GM23338 (cell line): ENCODE measurements around the gene HCFC1. TPM values are rescaled to one million over a fixed set of nuclear protein-coding genes. Genes with fewer than 3 reads are reported as not detected.

Source experiments
- ATAC-seq: fragments of 200-7000 bp; cut with Tn5 transposase; 3 replicates; pipeline ENCODE4 v1.9.1; 2020
- DNase-seq: peaks from one replicate; pipeline ENCODE4 v3.0.0-alpha.2; 2015; ENCODE audit warnings: low spot score
- H2AFZ ChIP-seq: fragments of 200-600 bp; sonication (generic); 2 replicates; pipeline ENCODE4 v1.8.0; 2016; ENCODE audit warnings: antibody characterized with exemption, mild to moderate bottlenecking, moderate library complexity
- H3F3A ChIP-seq: fragments of 200-600 bp; sonication (generic); replicated peaks from 2 replicates; pipeline ENCODE4 v1.8.0; 2017; ENCODE audit warnings: antibody characterized with exemption, mixed run types, low read depth
- H3K27ac ChIP-seq: fragments of 200-600 bp; sonication (generic); 2 replicates; pipeline ENCODE4 v1.6.1; 2016; ENCODE audit warnings: low read depth
- H3K27me3 ChIP-seq: fragments of 200-600 bp; sonication (generic); 2 replicates; pipeline ENCODE4 v1.8.0; 2016; ENCODE audit warnings: mild to moderate bottlenecking, mixed run types, moderate library complexity; ENCODE audit not compliant: insufficient read depth
- H3K36me3 ChIP-seq: fragments of 200-600 bp; sonication (generic); 2 replicates; pipeline ENCODE4 v1.8.0; 2016; ENCODE audit warnings: mild to moderate bottlenecking; ENCODE audit not compliant: insufficient read depth
- H3K4me1 ChIP-seq: fragments of 200-600 bp; sonication (generic); 2 replicates; pipeline ENCODE4 v1.8.0; 2016; ENCODE audit warnings: mild to moderate bottlenecking, moderate library complexity; ENCODE audit not compliant: insufficient read depth
- H3K4me2 ChIP-seq: fragments of 200-600 bp; sonication (generic); 2 replicates; pipeline ENCODE4 v1.7.1; 2017; ENCODE audit warnings: mixed run types
- H3K4me3 ChIP-seq: fragments of 200-600 bp; sonication (generic); 2 replicates; pipeline ENCODE4 v1.6.1; 2016; ENCODE audit warnings: mixed run types
- H3K79me2 ChIP-seq: fragments of 200-600 bp; sonication (generic); replicated peaks from 2 replicates; pipeline ENCODE4 v1.8.0; 2017; ENCODE audit warnings: mild to moderate bottlenecking; ENCODE audit not compliant: insufficient read depth
- H3K9me2 ChIP-seq: fragments of 200-600 bp; sonication (generic); 2 replicates; pipeline ENCODE4 v1.8.0; 2017; ENCODE audit not compliant: insufficient read depth
- H4K20me1 ChIP-seq: fragments of 200-600 bp; sonication (generic); replicated peaks from 2 replicates; pipeline ENCODE4 v1.8.0; 2017; ENCODE audit warnings: mild to moderate bottlenecking; ENCODE audit not compliant: insufficient read depth
- H3K27ac Mint-ChIP-seq: 2 replicates; pipeline ENCODE4 v1.8.0; 2020; ENCODE audit warnings: inconsistent platforms, mild to moderate bottlenecking, moderate library complexity, mixed read lengths
- H3K27me3 Mint-ChIP-seq: 3 replicates; pipeline ENCODE4 v1.8.0; 2022; ENCODE audit warnings: low read depth, mild to moderate bottlenecking, moderate library complexity, mixed read lengths, inconsistent platforms; ENCODE audit not compliant: insufficient read depth, poor library complexity
- H3K36me3 Mint-ChIP-seq: 3 replicates; pipeline ENCODE4 v1.8.0; 2021; ENCODE audit warnings: low read depth, mild to moderate bottlenecking, inconsistent platforms, moderate library complexity, mixed read lengths
- H3K4me1 Mint-ChIP-seq: 3 replicates; pipeline ENCODE4 v1.8.0; 2020; ENCODE audit warnings: mild to moderate bottlenecking, inconsistent platforms, mixed read lengths
- H3K4me3 Mint-ChIP-seq: 3 replicates; pipeline ENCODE4 v1.8.0; 2021; ENCODE audit warnings: moderate library complexity, mild to moderate bottlenecking, inconsistent platforms, mixed read lengths
- H3K9me3 Mint-ChIP-seq: 3 replicates; pipeline ENCODE4 v1.8.0; 2020; ENCODE audit warnings: moderate library complexity, mild to moderate bottlenecking, inconsistent platforms, mixed read lengths
- CREB1 ChIP-seq: fragments of 250-450 bp; sonication (Bioruptor Pico); IDR thresholded peaks from 2 replicates; pipeline ENCODE4 v1.5.0; 2020; ENCODE audit warnings: low read depth, mild to moderate bottlenecking, moderate library complexity
- EZH2 ChIP-seq: fragments of 200-600 bp; sonication (generic); IDR thresholded peaks from one replicate; pipeline ENCODE4 v1.8.0; 2017; ENCODE audit warnings: antibody characterized with exemption, mild to moderate bottlenecking, low read depth; ENCODE audit not compliant: unreplicated experiment
- EZH2phosphoT487 ChIP-seq: fragments of 200-600 bp; sonication (generic); IDR thresholded peaks from one replicate; pipeline ENCODE4 v1.8.1; 2018; ENCODE audit warnings: antibody characterized with exemption; ENCODE audit not compliant: unreplicated experiment
- JUNB ChIP-seq: IDR thresholded peaks from one replicate; pipeline ENCODE4 v1.6.1; 2016; ENCODE audit warnings: antibody characterized with exemption; ENCODE audit not compliant: unreplicated experiment
- NANOG ChIP-seq: IDR thresholded peaks from 2 replicates; pipeline ENCODE4 v1.6.1; 2016; ENCODE audit warnings: antibody characterized with exemption, borderline replicate concordance
- ZNF114 ChIP-seq: fragments of 250-450 bp; sonication (Bioruptor Pico); IDR thresholded peaks from 2 replicates; pipeline ENCODE4 v1.5.0; 2020; ENCODE audit warnings: mild to moderate bottlenecking, moderate library complexity
- ZNF331 ChIP-seq: fragments of 250-450 bp; sonication (Bioruptor Pico); IDR thresholded peaks from 2 replicates; pipeline ENCODE4 v1.5.0; 2020; ENCODE audit warnings: low read depth, mild to moderate bottlenecking, moderate library complexity
- polyA plus RNA-seq: library from polyadenylated mRNA; unstranded; fragments of >200 nt; fragmentation: Nextera tagmentation; extraction: Ambion mirVana; gene quantifications from 2 replicates; pipeline ENCODE4 v1.2.1, GENCODE V29; 2016
- total RNA-seq: library from RNA; depleted of rRNA; stranded (reverse); fragments of >200 nt; shearing (Covaris generic); gene quantifications from 2 replicates; pipeline ENCODE4 v1.2.3, GENCODE V29; 2014
- TF ChIP-seq, protein P1 (sequence below): IDR thresholded peaks from one replicate; pipeline ENCODE4 v1.6.1; 2018; ENCODE audit warnings: antibody characterized with exemption; ENCODE audit not compliant: unreplicated experiment
- TF ChIP-seq, protein P2 (sequence below): fragments of 250-450 bp; sonication (Bioruptor Pico); IDR thresholded peaks from 2 replicates; pipeline ENCODE4 v1.5.0; 2020; ENCODE audit warnings: mild to moderate bottlenecking, moderate library complexity

The HCFC1 gene
- total and polyA plus RNA-seq, 2 experiments from 2014 or later = 33.0 to 188 TPM

DNA sequence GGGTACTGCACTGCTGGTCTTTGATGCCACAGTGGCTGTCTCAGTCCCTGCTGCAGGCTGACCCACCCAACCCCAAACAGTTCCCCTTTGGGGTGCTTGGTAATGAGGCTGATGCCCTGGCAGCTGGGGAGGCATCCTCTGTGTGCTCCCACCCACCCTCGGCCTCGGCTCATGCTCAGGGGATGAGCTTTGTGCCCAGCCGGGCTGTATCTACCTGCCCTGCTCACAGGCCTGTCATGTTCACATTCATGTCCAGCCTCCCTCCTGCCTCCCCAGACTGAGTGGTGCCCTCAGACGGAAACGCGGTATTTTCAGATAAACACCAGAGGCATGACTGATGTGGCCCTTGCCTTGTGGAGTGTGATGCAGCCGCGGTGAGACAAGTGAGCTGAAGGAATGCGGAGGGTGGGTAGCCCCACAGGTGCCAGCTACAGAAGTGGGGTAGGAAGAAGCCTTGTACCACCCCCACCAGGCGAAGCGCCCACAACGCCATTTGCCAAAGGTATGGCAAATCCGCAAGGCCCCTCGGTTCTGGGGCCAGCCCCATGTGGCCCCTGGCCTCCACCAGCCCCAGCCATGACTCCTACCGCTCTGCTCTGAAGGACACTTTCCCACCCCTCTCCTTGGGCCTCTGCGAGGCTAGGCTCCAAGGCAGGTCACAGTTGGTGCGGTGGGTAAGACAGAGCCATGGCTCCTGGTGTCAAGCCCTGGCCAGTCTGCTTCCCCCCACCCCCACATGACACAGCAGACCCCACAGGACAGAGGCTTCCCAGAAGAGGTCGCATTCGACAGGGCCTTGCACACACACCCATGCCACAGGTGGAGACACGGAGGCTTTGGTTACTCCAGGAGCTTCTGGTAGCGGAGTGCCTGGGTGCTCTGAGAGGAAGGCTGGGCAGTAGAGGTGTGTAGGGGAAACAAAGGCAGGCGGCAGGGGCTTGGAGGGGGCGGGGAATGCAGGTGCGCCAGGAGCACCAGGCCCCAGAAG lies 25.4 kb downstream of the HCFC1 start:
- H4K20me1 ChIP-seq = no peaks in the 10 kb centered on the region
- H3K27me3 Mint-ChIP-seq = peaks cover 5% of the 10 kb centered on the region

DNA sequence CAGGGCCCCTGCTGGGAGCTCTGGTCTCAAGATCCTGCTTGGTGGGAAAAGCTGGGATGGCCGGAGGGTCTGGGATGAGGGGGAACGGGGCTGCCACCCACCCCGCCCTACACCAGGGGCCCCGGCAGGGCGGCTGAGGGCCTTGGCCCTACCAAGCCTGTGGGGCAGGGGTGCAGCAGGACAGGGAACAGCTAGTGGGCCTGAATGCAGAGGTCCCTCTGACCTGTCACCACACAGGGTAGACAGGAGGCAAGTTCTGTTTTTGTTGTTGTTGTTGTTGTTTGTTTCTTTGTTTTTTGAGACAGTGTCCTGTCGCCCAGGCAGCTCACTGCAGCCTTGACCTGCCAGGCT lies 26.8 kb downstream of the HCFC1 start:
- no peak overlapping the region for H3K4me2 ChIP-seq
- no peaks in the 10 kb centered on the region for H4K20me1 ChIP-seq
- H3K79me2 ChIP-seq = no peaks in the 10 kb centered on the region
- H3K9me3 Mint-ChIP-seq = no peaks in the 10 kb centered on the region
- no peaks in the 10 kb centered on the region for H3K9me2 ChIP-seq
- no peak overlapping the region for H2AFZ ChIP-seq
- DNase-seq (no peak), ATAC-seq (peak; percentile 1)
- H3K4me1 ChIP-seq = peaks cover 4% of the 10 kb centered on the region; the same call in 1 of the 2 replicates
- H3K36me3 Mint-ChIP-seq = peaks cover 15% of the 10 kb centered on the region
- no peaks in the 10 kb centered on the region for H3K27me3 ChIP-seq
- H3K27ac Mint-ChIP-seq = no peak overlapping the region
- H3K4me3 ChIP-seq = 0 out of 2 replicates have a peak overlapping the region, but pooled peaks have one; percentile 41
- H3K36me3 ChIP-seq = no peaks in the 10 kb centered on the region
- H3K27me3 Mint-ChIP-seq = peaks cover 5% of the 10 kb centered on the region
- H3K4me1 Mint-ChIP-seq = peaks cover 30% of the 10 kb centered on the region
- H3K4me3 Mint-ChIP-seq = no peak overlapping the region
- no peaks in the 10 kb centered on the region for H3F3A ChIP-seq
- H3K27ac ChIP-seq = no peak overlapping the region
- TF ChIP-seq, protein P1, sequence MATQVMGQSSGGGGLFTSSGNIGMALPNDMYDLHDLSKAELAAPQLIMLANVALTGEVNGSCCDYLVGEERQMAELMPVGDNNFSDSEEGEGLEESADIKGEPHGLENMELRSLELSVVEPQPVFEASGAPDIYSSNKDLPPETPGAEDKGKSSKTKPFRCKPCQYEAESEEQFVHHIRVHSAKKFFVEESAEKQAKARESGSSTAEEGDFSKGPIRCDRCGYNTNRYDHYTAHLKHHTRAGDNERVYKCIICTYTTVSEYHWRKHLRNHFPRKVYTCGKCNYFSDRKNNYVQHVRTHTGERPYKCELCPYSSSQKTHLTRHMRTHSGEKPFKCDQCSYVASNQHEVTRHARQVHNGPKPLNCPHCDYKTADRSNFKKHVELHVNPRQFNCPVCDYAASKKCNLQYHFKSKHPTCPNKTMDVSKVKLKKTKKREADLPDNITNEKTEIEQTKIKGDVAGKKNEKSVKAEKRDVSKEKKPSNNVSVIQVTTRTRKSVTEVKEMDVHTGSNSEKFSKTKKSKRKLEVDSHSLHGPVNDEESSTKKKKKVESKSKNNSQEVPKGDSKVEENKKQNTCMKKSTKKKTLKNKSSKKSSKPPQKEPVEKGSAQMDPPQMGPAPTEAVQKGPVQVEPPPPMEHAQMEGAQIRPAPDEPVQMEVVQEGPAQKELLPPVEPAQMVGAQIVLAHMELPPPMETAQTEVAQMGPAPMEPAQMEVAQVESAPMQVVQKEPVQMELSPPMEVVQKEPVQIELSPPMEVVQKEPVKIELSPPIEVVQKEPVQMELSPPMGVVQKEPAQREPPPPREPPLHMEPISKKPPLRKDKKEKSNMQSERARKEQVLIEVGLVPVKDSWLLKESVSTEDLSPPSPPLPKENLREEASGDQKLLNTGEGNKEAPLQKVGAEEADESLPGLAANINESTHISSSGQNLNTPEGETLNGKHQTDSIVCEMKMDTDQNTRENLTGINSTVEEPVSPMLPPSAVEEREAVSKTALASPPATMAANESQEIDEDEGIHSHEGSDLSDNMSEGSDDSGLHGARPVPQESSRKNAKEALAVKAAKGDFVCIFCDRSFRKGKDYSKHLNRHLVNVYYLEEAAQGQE = no peak
- TF ChIP-seq EZH2 (no peak), CREB1 (no peak), NANOG (no peak), JUNB (no peak), ZNF331 (CRISPR knock-in tag) (no peak), ZNF114 (no peak), EZH2phosphoT487 (no peak)
- TF ChIP-seq, protein P2, sequence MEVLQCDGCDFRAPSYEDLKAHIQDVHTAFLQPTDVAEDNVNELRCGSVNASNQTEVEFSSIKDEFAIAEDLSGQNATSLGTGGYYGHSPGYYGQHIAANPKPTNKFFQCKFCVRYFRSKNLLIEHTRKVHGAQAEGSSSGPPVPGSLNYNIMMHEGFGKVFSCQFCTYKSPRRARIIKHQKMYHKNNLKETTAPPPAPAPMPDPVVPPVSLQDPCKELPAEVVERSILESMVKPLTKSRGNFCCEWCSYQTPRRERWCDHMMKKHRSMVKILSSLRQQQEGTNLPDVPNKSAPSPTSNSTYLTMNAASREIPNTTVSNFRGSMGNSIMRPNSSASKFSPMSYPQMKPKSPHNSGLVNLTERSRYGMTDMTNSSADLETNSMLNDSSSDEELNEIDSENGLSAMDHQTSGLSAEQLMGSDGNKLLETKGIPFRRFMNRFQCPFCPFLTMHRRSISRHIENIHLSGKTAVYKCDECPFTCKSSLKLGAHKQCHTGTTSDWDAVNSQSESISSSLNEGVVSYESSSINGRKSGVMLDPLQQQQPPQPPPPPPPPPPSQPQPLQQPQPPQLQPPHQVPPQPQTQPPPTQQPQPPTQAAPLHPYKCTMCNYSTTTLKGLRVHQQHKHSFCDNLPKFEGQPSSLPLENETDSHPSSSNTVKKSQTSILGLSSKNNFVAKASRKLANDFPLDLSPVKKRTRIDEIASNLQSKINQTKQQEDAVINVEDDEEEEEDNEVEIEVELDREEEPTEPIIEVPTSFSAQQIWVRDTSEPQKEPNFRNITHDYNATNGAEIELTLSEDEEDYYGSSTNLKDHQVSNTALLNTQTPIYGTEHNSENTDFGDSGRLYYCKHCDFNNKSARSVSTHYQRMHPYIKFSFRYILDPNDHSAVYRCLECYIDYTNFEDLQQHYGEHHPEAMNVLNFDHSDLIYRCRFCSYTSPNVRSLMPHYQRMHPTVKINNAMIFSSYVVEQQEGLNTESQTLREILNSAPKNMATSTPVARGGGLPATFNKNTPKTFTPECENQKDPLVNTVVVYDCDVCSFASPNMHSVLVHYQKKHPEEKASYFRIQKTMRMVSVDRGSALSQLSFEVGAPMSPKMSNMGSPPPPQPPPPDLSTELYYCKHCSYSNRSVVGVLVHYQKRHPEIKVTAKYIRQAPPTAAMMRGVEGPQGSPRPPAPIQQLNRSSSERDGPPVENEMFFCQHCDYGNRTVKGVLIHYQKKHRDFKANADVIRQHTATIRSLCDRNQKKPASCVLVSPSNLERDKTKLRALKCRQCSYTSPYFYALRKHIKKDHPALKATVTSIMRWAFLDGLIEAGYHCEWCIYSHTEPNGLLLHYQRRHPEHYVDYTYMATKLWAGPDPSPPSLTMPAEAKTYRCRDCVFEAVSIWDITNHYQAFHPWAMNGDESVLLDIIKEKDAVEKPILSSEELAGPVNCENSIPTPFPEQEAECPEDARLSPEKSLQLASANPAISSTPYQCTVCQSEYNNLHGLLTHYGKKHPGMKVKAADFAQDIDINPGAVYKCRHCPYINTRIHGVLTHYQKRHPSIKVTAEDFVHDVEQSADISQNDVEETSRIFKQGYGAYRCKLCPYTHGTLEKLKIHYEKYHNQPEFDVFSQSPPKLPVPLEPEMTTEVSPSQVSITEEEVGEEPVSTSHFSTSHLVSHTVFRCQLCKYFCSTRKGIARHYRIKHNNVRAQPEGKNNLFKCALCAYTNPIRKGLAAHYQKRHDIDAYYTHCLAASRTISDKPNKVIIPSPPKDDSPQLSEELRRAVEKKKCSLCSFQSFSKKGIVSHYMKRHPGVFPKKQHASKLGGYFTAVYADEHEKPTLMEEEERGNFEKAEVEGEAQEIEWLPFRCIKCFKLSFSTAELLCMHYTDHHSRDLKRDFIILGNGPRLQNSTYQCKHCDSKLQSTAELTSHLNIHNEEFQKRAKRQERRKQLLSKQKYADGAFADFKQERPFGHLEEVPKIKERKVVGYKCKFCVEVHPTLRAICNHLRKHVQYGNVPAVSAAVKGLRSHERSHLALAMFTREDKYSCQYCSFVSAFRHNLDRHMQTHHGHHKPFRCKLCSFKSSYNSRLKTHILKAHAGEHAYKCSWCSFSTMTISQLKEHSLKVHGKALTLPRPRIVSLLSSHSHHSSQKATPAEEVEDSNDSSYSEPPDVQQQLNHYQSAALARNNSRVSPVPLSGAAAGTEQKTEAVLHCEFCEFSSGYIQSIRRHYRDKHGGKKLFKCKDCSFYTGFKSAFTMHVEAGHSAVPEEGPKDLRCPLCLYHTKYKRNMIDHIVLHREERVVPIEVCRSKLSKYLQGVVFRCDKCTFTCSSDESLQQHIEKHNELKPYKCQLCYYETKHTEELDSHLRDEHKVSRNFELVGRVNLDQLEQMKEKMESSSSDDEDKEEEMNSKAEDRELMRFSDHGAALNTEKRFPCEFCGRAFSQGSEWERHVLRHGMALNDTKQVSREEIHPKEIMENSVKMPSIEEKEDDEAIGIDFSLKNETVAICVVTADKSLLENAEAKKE (CRISPR knock-in tag) = no peak

More for the DNA sequence above, 25.4 kb downstream of the HCFC1 start:
- Histone ChIP-seq H3K27ac (no peak overlapping the region), H3K79me2 (no peaks in the 10 kb centered on the region), H2AFZ (no peak overlapping the region), H3F3A (no peaks in the 10 kb centered on the region), H3K27me3 (no peaks in the 10 kb centered on the region), H3K36me3 (no peaks in the 10 kb centered on the region; the same call in 1 of the 2 replicates), H3K4me1 (no peaks in the 10 kb centered on the region; the same call in 1 of the 2 replicates), H3K4me3 (no peak overlapping the region), H3K4me2 (no peak overlapping the region), H3K9me2 (no peaks in the 10 kb centered on the region)
- H3K4me1 Mint-ChIP-seq = peaks cover 23% of the 10 kb centered on the region
- peaks cover 29% of the 10 kb centered on the region for H3K36me3 Mint-ChIP-seq
- TF ChIP-seq ZNF114 = no peak
- no peak overlapping the region for H3K4me3 Mint-ChIP-seq
- DNase-seq (no peak), ATAC-seq (no peak)
- H3K9me3 Mint-ChIP-seq = no peaks in the 10 kb centered on the region
- H3K27ac Mint-ChIP-seq = no peak overlapping the region
